Fibroblast of peridontal ligament (primary cell): ENCODE results near the gene PLA1A.
"Not testable (repeated sequence)": the region's sequence is repeated elsewhere in the genome, so short reads cannot be mapped to it uniquely, and the experiment has no call there.

Experiments
- DNase-seq: peaks from one replicate; pipeline ENCODE4 v3.0.0-alpha.2; 2010; ENCODE audit errors: extremely low read depth

PLA1A gene, protein sequence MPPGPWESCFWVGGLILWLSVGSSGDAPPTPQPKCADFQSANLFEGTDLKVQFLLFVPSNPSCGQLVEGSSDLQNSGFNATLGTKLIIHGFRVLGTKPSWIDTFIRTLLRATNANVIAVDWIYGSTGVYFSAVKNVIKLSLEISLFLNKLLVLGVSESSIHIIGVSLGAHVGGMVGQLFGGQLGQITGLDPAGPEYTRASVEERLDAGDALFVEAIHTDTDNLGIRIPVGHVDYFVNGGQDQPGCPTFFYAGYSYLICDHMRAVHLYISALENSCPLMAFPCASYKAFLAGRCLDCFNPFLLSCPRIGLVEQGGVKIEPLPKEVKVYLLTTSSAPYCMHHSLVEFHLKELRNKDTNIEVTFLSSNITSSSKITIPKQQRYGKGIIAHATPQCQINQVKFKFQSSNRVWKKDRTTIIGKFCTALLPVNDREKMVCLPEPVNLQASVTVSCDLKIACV

DNA sequence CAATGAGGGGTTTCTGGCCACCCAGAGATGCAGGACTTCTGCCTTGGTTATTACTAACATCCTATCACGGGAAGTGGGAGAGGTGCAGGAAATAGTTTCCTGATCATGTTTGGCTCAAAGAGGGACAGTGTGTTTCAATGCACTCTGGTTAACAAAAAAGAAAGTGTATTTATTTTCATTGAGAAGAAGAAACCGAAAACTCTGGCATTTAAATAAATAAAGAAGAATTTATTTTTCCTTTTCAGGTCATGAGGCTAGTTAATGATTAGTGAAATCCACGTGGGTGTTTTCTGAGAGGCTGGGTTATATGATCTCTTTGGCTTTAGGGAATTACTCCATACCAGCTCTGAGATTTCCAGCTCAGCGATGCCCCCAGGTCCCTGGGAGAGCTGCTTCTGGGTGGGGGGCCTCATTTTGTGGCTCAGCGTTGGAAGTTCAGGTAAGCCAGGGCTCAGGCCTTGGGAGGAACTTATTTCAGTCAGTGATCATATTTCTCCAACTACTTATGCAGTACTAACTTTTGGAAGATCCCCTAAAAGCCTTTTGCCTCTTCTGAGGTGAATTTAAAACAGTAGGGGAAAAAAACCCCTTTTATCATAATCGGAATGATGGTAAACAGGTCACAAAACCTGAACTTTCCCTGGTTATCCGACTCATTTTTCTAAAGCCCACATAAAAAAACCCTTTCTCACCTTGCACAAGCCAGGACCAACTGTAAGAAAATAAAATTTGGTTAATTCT, at the start of gene PLA1A:
TSS of gene PLA1A (plus strand) at position 338 of the 741 bp plus-strand sequence. CDS start at position 367, 29 bp downstream.
- DNase-seq: no peak

DNA sequence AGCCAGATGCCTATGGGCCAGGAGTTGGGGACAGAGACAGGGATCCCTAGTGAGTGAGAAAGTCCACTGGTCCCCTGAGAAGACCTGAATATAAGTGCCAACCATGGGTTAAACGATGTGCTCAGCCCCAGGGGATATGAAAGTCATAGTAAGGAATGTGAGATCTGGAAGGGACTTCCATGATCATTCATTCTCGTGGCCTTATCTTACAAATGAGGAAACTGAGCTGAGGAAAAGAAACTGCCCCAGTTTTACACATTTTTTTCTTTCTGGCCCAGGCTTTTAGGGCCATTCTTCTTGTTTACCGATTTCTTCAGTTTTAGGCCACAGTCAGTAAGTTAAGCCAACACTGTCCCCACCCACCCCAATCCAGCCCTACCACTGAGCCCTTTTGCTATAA, 49.3 kb upstream of the PLA1A start:
- no peak for DNase-seq

DNA sequence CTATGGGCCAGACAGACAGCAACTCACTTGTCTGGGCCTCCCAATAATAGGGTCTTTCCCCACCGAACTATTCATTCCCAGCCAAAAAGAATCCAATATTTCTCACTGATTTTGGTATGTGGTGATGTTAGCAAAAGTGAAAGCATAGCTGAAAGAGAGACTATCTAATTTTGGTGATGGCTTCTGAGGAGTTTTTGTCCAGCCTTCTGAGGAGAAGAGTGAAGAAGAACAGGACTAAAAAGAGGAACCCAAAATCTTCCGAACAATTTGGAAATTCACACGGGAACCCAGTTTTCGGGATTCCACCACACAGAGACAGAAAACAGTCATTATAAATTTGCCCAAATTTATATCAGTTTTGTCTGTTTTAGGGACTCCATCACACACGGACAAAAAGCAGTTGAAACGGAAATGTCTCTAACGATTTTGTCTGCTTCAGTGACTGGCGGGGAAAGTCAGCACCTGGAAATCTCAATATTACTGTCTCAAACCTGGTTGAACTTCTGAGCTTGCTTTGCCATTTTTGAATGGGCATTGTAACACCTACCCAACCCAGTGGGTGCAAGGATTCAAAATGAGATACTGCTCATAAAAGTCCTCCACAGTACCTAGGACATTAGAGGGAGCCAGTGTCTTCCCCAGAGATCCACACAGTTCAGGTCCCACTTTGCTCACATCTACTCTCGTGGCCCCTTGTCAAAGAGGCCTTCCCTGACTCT, 47.3 kb upstream of the PLA1A start:
- no peak for DNase-seq

DNA sequence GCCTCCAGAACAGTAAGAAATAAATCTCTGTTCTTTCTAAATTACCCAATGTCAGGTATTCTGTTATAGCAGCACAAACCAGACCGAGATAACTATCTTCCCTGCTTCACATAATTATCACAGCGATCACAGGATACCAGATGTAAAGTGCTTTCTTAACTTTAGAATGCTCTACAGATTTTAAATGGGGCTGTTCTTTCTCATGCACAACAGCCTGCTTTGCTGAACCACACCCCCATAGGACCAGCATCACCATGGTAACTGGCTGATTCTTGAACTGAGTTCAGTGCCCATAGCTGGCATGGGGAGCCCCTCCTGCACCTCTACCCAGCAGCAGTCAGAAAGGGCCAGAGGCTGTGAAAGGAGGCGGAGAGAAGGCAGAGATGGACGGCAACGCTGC, 46.1 kb upstream of the PLA1A start:
- no peak for DNase-seq

DNA sequence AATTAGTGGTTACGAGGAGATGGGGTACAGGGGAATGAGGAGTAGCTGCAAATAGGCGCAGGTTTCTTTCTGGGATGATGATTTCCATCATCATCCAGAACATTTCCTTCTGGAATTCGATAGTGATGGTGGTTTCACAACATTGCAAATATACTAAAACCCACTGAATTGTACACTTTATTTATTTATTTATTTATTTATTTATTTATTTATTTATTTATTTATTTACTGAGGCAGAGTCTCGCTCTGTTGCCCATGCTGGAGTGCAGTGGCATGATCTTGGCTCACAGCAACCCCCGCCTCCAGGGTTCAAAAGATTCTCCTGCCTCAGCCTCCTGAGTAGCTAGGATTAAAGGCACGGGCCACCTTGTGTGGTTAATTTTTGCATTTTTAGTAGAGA, 44.8 kb upstream of the PLA1A start:
- DNase-seq: not testable (repeated sequence)

DNA sequence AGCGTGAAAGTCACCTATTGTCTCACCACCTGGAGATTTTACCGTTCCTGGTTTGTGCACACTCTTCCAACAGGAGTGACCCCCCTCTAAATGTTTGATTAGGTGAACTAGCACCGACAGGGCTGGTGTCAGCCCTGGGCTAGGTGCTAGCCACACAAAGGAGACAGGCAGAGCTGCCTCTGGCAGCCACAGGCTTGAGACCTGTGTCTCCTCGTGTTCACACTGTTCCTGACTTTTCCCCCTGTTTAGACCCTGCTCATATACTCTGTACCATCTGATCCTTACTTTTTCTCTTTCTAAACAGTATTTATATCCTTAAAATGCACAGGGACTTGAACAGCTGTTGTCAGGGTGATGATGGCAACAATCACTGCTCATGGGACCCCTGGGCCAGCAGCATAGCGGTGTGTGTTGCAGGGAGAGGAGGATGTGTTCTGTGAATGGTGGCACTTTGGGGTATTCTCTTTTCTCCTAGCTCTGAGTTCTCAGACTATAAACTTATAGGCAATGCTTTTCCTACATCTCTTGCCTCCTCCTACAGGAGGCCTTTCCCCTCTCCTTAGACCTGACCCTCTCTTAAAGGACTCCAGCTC, 43.8 kb upstream of the PLA1A start:
- DNase-seq: no peak

DNA sequence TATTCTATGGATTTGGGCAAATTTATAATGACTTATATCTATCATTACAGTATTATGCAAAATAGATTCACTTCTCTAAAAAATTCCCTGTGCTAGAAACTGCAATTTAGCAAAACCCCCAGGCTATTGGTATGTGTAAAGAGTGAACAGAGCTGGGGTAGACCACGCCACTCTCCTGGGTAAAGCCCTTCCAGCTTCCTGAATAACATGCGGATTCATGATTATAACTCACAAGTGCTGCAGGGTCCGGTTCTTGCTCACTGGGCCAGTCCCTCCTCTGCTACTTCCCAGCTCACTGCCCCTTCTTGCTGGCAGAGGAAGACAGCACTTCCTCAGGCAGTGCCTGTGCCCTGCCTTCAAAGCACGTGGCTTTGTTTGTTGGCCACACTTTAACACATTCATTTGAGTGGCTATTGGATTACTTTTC, 42.4 kb upstream of the PLA1A start:
- no peak for DNase-seq

DNA sequence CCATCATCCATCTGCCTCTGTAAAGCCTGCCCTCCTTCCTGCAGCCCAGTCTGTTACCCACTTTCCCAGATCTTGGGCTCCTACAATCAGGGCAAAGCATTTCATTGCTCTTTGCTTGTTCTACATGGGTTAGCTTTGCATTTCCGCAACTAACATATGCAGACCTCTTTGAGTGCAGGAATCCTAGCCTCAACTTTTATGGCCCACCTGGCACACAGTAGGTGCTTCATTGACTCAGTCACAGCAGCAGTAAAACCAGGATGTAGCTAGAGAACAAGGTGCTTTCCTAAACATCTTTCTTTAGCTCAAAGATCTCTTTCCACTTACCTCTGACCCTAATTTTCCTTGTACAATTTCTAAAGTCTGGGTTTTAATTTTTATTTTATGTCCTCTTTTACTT, 41.8 kb upstream of the PLA1A start:
- no peak for DNase-seq

DNA sequence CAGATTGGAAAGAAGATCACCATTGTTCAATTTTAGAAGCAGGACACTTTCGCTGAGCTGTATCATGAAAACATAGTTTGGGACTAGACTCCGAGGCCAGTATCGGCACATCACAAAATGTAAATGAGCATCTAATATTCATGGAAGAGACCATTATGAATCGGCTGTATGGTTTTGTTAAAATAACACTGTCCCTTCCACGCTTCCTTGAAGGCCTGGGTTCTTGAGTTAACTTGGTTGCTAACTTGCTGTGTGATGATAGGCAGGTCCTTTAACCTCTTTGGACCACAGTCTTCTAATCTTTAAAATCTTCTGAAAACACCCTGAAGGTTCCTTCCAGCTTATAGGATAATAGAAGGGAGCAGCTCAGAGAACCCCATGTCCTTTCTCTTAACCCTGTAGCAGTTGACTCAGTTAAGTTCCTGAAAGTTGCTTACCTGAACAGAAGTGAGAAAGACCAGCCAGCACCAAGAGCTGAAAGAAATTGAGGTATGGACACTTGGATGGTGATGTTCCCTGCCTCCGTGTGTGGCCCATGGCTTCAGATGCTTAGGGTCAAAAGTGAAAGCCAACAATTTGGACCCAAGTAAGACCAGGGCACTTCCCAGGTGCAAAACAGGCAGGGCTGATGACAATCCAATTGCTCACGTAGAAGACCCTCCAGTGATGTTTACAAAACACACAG, 40.4 kb upstream of the PLA1A start:
- no peak for DNase-seq

DNA sequence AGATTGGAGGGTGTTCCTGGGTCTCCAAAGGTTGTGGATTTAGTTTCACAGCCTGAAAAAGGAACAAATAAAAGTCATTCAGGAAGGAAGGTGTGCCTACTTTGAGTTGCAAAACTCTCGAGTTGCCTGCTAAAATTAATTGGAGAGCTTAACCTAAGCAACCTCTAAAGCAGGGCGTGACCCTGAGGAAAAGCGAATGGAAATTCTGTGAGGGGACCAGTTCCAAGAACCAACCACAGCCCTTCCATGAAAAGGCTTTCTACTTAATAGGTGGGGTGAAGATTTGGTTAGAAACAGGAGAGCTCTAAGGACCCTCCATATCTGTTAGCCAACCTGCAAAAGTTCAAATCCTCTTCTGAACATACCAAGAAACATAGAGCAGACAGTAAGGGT, 39.8 kb upstream of the PLA1A start:
- DNase-seq: no peak

DNA sequence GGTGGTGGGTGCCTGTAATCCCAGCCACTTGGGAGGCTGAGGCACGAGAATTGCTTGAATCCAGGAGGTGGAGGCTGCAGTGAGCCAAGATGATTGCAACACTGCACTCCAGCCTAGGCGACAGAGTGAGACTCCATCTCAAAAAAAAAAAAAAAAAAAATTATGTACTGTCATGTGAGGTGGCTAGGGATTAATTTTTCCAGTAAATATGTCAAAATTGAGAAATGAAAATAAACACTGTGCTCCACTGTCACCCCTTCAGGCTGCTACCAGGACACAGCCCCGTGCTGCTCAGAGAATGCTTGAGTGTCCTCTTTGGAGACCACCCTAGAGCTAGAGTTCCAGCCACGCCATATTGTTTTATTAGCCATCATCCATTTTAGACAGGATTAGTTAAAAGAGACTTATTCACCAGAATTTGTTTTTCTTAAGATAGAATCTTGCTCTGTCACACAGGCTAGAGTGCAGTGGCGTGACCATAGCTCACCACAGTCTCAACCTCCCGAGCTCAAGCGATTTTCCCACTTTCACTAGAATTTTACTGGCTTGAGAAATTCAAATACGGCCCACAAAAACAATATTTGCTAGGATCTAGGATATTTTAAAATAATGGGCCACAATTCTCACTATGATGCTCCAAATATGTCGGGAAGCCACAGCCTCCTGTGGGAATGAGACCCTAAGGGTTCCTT, 38.9 kb upstream of the PLA1A start:
- no peak for DNase-seq

DNA sequence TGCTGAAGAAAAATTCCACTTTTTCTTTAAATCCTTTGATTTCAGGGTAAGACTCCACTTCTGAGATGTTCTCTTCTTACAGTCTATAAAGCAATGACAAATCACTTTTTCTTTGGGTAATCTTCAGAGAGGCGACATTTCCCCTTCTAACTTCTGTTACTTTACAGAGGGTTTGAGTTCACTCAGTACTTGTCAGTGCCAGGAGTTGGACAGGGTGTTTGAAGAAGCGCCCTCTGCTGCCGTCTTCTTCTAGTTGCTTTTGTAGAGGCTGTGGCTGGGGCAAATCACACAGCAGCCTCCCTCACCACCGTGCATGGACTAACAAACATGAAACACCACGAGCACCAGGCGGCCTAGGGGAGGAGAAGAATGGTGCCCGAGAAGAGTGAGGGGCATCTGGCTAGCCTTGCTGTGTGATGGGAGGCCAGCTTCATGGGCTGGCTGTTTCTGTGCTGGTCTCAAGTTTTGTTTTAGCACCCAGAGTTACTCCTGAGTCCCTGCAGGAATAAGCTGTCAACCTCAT, 38.2 kb upstream of the PLA1A start, which contains the start of gene CD80:
TSS of gene CD80 (minus strand) at position 174 of the 523 bp plus-strand sequence. CDS start 1,886 bp downstream, outside the sequence.
- DNase-seq: peak; percentile 29

DNA sequence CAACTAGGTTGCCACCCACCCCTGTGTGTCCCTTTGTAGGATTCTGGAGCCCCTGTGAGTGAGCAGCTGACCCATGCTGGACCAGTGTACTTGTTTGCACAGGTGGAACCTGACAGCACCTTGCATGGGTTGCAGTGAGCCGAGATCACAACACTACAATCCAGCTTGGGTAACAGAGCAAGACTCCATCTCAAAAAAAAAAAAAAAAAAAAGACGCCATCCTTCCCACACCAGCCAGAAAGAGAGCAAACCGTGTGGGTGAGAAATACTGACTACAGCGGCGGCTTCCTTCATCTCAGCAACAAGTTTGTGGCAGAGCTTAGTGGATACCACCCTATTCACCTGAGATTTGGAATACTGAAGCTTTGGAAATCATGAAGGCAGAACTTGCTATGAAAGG, 37.5 kb upstream of the PLA1A start:
- no peak for DNase-seq

DNA sequence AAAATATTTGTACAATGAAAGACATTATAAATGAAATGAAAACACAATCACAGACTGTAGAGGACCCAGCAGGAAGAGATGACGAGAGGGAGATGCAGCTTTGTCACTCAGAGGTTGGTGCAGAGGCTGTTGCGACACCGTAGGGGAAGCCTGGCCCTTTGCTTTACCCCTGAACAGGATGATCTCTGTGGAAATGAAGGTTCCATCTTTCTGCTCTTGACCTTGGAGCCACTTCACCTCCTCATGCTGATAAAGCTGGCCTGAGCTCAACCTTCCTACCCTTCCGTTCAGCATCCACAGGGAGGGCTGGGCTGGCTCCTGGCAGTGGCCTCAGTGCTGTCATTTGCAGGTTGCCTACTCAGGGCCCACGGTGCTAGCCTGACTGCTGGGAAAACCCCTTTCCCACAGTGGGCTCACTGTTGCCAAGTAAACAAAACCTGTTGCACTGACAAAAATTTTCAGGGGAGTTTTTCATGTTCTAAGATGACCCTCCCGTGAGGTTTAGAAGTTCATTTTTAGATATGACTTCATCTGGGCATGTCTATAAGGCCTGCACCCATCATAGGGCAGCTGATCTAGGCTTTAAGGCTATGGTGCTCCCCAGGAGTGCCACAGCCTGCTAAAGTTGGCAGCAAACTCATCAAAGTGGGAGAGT, 35.3 kb upstream of the PLA1A start:
- no peak for DNase-seq

DNA sequence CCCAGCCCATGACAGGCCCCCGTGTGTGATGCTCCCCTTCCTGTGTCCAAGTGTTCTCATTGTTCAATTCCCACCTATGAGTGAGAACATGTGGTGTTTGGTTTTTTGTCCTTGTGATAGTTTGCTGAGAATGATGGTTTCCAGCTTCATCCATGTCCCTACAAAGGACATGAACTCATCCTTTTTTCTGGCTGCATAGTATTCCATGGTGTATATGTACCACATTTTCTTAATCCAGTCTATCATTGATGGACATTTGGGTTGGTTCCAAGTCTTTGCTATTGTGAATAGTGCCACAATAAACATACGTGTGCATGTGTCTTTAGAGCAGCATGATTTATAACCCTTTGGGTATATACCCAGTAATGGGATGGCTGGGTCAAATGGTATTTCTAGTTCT, 34.4 kb upstream of the PLA1A start:
- DNase-seq: not testable (repeated sequence)

DNA sequence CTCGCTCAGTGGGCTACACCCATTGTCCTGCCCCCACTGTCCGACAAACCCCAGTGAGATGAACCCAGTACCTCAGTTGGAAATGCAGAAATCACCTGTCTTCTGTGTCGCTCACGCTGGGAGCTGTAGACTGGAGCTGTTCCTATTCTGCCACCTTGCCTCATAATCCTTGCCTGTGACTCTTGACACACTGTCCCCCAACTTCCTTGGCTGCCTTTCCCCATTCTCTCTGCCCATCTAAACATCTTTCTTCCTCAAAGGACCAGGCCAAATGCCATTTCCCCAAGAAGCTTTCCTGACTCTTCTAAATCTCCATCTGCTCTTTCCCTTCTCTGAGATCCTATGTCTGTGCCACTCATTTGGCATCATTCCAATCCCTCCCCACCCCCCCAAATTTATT, 28.5 kb upstream of the PLA1A start:
- DNase-seq: no peak

DNA sequence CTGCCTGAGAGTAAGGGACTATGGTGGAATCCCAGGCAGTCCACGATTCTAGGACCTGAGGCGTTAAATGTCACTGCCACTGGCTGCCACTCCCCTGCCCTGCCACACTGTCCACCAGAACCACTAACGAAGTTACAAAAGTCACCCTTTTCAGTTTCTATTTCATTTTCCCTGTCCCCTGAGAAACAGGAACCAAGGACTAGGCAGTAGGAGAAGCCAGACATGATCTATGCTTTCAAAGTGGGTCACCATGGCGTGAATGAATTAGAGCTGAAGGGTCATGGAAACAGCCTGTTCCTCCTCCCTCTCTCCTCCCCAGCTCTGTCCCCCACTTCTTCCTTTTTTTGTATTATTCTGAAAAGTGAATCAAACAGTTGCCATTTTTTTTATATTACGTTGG, 27.5 kb upstream of the PLA1A start:
- no peak for DNase-seq

DNA sequence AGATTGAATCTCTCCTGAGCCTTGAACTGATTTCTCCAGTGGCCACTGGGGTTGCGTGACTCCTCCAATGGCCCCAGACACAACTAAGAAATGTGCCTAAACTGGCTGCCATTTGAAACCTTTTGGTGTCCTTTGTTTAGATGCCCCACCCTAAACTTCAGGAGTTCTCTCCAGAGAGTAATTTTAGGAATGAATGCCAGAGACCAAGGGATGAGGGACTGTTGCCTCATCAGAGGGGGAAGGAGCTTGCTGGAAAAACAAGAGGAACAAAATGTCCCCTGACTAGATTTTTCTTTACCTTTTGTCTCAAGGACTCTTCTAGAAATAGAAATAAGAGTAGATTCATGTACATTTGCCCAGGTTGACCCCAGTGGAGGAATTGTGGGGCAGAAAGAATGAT, 26.5 kb upstream of the PLA1A start:
- no peak for DNase-seq

DNA sequence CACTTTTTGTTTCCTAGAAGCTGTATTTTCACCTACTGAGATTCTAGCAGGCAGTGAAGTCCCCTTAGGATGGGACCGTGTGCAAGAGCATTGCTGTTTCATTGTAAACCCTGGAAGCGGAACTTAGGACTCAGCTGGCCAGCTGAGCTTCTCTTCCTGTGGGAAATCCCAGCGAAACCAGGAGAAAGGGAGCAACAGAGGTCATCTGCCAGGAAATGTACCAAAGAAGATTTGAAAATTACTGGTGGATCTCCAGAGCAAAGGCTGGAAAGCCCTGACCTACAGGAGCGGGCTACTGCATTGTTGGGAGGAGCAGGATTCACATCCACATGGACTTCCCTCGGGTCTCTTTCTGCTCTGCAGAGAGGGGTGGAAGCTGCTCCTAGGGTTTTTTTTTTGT, 26.0 kb upstream of the PLA1A start:
- DNase-seq: no peak

DNA sequence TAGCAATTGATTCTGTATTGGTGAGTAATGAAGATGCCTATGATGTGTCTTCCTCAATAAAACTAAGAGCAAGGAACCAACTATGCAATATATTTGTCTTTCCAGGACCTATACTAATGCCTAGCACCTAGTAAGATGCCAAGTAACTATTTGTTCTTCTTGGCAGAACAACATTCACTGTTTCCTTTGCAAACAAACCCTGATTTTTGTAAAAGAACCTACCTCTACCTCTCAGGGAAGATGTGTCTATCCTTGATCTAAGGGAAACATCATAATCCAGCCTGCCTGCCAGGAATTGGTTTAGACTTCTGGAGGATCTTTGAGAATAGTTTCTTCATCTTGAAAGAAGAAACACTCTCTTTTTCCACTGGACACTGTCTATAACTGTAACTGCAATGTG, 22.2 kb upstream of the PLA1A start:
- DNase-seq: no peak
